ENCODE data around the gene LINGO1. TPM values are rescaled to one million over a fixed set of nuclear protein-coding genes. Genes with fewer than 3 reads are reported as not detected.

LINGO1 gene, protein sequence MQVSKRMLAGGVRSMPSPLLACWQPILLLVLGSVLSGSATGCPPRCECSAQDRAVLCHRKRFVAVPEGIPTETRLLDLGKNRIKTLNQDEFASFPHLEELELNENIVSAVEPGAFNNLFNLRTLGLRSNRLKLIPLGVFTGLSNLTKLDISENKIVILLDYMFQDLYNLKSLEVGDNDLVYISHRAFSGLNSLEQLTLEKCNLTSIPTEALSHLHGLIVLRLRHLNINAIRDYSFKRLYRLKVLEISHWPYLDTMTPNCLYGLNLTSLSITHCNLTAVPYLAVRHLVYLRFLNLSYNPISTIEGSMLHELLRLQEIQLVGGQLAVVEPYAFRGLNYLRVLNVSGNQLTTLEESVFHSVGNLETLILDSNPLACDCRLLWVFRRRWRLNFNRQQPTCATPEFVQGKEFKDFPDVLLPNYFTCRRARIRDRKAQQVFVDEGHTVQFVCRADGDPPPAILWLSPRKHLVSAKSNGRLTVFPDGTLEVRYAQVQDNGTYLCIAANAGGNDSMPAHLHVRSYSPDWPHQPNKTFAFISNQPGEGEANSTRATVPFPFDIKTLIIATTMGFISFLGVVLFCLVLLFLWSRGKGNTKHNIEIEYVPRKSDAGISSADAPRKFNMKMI
- total RNA-seq (21.8 and 31.8 TPM in 2 replicates), polyA plus RNA-seq (37.0 and 75.4 TPM in 2 replicates)

DNA sequence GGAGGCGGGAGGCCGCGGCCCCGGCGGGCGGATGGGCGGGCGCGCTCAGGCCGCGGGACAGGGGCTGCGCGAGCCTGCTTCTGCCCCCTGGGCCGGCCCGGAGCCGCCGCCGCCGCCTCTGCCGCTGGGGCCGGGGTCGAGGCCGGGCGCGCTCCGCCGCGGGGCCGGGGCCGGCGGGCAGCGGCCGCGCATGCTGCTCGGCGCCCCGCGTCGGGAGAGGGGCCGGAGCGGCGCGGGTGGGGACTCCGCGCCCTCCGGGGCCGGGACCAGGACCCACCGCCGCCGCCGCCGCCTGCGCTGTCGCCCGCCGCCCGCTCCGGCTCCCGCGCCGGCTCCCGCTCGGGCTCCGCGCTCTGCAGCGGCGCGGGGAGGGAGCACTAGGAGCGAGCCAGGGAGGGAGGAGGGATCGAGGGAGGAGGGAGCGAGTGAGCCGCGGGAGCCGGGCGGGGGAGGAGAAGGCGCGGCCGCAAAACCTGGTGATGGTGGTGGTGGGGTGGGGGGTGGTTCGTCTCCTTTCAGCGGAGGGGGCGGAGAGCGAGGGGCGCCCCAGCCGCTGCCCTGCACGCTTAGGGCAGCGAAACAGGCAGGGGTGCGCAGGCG, at the start of gene LINGO1:
Gene LINGO1, minus strand, starts transcription at position 379 of the 600 bp plus-strand sequence. CDS start 597 bp downstream, outside the sequence.
- Histone ChIP-seq H3K27me3 (peaks cover 5% of the 10 kb centered on the region), H3K4me3 (peak within 1 kb of the TSS; percentile 53), H3K27ac (no peak within 1 kb of the TSS), H3K9me3 (ENCODE audit: low read depth) (no peaks in the 10 kb centered on the region), H3K4me1 (ENCODE audit: low read depth) (peaks cover 25% of the 10 kb centered on the region), H3K36me3 (no peaks in the 10 kb centered on the region)
- TF ChIP-seq, protein P1, sequence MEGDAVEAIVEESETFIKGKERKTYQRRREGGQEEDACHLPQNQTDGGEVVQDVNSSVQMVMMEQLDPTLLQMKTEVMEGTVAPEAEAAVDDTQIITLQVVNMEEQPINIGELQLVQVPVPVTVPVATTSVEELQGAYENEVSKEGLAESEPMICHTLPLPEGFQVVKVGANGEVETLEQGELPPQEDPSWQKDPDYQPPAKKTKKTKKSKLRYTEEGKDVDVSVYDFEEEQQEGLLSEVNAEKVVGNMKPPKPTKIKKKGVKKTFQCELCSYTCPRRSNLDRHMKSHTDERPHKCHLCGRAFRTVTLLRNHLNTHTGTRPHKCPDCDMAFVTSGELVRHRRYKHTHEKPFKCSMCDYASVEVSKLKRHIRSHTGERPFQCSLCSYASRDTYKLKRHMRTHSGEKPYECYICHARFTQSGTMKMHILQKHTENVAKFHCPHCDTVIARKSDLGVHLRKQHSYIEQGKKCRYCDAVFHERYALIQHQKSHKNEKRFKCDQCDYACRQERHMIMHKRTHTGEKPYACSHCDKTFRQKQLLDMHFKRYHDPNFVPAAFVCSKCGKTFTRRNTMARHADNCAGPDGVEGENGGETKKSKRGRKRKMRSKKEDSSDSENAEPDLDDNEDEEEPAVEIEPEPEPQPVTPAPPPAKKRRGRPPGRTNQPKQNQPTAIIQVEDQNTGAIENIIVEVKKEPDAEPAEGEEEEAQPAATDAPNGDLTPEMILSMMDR (IDR thresholded peaks at IDR 0.05; ENCODE audit: low read depth, low read length) = no peak
- DNase-seq (ENCODE audit: low read depth in 1 of 2, low spot score in 1 of 2) = peak; percentile 41 to 71

DNA sequence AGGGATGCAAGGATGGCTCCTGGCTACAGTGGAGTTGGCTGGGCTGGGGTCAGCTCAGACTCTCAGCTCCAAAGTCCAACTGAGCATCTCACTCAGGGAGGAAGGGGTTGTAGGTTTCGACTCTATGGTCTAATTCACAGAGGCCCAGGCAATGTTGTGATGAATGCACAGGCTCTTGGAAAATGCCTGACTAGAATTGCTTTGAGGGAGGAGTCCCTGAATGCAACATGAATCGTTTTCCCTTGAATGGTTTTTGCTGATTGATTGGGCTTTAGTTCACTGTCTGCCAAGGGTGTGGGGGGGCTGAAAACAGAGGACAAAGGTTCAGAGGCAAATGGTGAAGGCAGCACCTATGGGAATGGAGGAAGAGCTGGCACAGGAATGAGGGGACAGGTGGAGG, 48.6 kb upstream of the LINGO1 start:
- H3K4me1 ChIP-seq (ENCODE audit: low read depth) = peaks cover 4% of the 10 kb centered on the region
- no peak overlapping the region for H3K27ac ChIP-seq
- H3K36me3 ChIP-seq = no peaks in the 10 kb centered on the region
- no peak overlapping the region for H3K4me3 ChIP-seq
- peaks cover 5% of the 10 kb centered on the region for H3K27me3 ChIP-seq
- no peak for DNase-seq (ENCODE audit: low read depth in 1 of 2, low spot score in 1 of 2)
- H3K9me3 ChIP-seq (ENCODE audit: low read depth) = no peaks in the 10 kb centered on the region
- TF ChIP-seq, protein P1 (IDR thresholded peaks at IDR 0.05; ENCODE audit: low read depth, low read length) = no peak

DNA sequence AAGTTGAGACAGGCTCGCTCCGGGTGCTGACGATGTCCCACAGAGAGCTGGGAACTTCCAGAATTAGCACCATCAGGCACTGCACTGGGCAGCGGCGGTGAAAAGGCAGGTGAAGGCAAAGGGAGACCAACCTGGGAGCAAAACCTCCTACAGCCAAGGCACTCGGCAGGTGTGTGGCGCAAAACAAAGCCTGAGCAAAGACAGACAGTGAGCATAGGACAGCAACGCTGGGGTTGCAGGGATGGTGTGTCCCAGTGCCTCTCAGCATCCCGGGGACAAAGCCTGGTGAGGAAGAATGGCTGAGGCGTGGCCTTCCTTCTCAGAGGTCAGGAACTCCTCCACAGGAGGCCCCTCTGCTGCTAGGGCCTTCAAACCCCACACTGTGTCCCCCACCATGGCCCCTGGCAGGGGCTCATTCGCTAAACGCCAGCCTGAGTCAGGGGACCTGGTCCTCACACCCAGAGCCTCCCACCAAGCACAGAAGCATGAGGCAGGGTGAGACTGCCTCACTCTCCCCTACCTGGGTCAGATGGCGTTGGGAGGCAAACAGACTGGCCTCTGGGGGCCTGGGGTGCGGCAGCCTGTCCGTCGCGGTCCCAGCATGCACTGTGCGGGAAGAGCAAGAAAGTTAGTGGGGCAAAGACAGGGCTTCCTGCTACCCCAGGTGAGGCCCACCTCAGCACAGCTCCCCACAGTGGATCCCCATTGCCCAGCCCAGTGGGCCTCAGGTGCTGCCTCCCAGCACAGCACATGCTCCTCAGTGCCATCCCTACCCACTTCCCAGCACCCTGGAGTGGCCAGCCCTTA, 44.1 kb upstream of the LINGO1 start:
- no peak overlapping the region for H3K27ac ChIP-seq
- no peaks in the 10 kb centered on the region for H3K9me3 ChIP-seq (ENCODE audit: low read depth)
- H3K4me3 ChIP-seq = no peak overlapping the region
- no peaks in the 10 kb centered on the region for H3K36me3 ChIP-seq
- no peak for DNase-seq (ENCODE audit: low read depth in 1 of 2, low spot score in 1 of 2)
- peaks cover 5% of the 10 kb centered on the region for H3K27me3 ChIP-seq
- H3K4me1 ChIP-seq (ENCODE audit: low read depth) = no peaks in the 10 kb centered on the region
- TF ChIP-seq, protein P1 (IDR thresholded peaks at IDR 0.05; ENCODE audit: low read depth, low read length) = no peak

DNA sequence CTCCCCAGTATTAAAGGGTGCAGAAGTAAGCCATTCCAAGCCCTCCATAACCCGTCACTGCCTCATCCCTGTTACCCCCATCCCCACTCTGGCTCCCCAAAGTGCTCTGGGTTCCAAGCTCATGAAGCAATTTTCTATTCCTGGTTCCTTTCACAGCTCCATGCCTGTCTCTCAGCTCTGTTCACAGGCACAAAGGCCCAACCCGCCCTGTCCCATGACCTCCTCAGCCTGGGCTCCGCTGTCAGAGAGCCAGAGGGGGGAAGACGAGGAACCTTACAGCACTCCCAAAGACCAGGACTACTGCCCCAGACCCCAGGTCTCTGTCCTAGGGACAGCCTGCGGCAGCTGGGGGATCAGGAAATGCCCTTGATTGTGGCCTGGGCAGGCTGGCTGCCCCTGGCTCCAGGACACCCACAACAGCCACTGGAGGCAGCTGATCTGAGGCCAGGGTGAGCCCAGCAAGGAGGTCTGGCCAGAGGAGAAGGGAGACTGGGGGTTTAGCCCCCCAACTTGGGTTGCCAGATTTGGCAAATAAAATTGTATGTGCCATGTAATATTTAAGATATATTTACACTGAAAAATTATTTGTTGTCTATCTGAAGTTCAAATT, 43.2 kb upstream of the LINGO1 start:
- TF ChIP-seq, protein P1 (IDR thresholded peaks at IDR 0.05; ENCODE audit: low read depth, low read length) = no peak
- no peak for DNase-seq (ENCODE audit: low read depth in 1 of 2, low spot score in 1 of 2)
- H3K4me1 ChIP-seq (ENCODE audit: low read depth) = no peaks in the 10 kb centered on the region
- no peak overlapping the region for H3K27ac ChIP-seq
- no peaks in the 10 kb centered on the region for H3K9me3 ChIP-seq (ENCODE audit: low read depth)
- no peak overlapping the region for H3K4me3 ChIP-seq
- peaks cover 5% of the 10 kb centered on the region for H3K27me3 ChIP-seq
- H3K36me3 ChIP-seq = no peaks in the 10 kb centered on the region

DNA sequence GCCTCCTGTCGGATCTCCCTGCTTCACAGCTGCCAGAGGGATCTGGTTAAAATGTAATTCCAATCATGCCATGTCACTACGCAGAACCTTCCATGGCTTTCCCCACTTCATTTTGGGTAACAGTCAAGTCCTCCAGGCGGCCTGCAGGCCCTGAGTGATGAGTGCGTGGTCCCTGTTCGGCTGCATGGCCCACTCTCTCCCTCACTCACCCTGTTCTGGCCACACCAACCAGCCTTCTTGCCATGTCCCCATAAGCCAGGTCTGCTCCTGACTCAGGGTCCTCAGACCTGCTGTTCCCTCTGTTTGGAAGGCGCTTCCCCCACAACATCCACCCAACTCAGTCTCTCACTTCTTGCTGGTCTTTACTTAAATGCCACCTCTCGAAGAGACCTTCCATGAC, 41.6 kb upstream of the LINGO1 start:
- TF ChIP-seq, protein P1 (IDR thresholded peaks at IDR 0.05; ENCODE audit: low read depth, low read length) = no peak
- no peak for DNase-seq (ENCODE audit: low read depth in 1 of 2, low spot score in 1 of 2)
- H3K36me3 ChIP-seq = no peaks in the 10 kb centered on the region
- H3K4me1 ChIP-seq (ENCODE audit: low read depth) = no peaks in the 10 kb centered on the region
- no peaks in the 10 kb centered on the region for H3K27me3 ChIP-seq
- no peak overlapping the region for H3K4me3 ChIP-seq
- H3K9me3 ChIP-seq (ENCODE audit: low read depth) = no peaks in the 10 kb centered on the region
- no peak overlapping the region for H3K27ac ChIP-seq

Data from cardiac muscle cell (in vitro differentiated cells and primary cell).